ENCODE results near the gene ABCB11.

DNA sequence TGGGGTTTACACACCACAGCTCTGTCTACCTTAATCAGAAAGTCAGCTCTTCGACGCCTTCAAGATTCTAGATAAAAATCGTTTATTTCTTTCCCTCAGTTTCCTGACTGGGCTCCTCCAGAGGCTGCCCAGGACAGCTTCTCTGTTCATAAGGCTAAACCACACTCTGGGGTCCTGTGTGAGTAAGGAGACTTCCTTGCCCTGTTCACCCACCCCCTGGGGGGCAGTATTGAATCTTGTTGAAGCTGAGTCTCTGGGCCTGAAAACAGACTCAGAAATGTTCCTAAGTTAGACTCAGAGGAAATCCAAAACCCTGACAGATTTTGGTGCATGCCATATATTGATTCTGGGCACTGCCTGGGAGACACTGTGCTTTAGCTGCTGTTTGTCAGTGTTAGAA, 87.1 kb downstream of the ABCB11 start:
- TF ChIP-seq, protein P1, sequence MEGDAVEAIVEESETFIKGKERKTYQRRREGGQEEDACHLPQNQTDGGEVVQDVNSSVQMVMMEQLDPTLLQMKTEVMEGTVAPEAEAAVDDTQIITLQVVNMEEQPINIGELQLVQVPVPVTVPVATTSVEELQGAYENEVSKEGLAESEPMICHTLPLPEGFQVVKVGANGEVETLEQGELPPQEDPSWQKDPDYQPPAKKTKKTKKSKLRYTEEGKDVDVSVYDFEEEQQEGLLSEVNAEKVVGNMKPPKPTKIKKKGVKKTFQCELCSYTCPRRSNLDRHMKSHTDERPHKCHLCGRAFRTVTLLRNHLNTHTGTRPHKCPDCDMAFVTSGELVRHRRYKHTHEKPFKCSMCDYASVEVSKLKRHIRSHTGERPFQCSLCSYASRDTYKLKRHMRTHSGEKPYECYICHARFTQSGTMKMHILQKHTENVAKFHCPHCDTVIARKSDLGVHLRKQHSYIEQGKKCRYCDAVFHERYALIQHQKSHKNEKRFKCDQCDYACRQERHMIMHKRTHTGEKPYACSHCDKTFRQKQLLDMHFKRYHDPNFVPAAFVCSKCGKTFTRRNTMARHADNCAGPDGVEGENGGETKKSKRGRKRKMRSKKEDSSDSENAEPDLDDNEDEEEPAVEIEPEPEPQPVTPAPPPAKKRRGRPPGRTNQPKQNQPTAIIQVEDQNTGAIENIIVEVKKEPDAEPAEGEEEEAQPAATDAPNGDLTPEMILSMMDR (conservative IDR thresholded peaks at IDR 0.05; ENCODE audit: low read depth, low read length) = peak; percentile 40; the same call in 1 of the 2 replicates
- no peak for TF ChIP-seq EZH2 (IDR thresholded peaks at IDR 0.05; ENCODE audit: low read length, unreplicated experiment)
